ENCODE measurements around the gene SORCS2. TPM values are rescaled to one million over a fixed set of nuclear protein-coding genes. Genes with fewer than 3 reads are reported as not detected.

SORCS2 gene
- total RNA-seq, 2 donors from 2014 or later = 0.54 to 0.74 TPM

DNA sequence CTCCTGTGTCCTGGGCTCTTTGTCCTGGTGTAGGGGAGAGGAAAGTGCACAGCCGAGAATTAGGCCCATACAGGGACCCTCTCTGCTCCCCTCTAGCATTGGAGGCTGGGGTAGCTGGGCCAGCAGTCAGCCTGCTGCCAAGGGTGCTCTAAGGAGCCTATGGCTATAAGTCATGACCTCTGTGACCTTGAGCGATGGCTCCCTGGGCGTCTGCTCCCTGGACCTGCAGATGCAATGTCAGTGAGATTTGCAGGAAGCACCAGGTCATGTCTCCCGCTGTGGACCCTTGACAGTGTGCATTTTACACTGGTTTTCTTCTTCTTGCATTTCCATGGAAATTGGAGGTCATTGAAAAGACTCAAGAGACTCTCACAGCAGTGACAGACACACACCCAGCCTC lies 476.5 kb downstream of the SORCS2 start:
- Histone ChIP-seq H3K9me3 (no peaks in the 10 kb centered on the region), H3K4me1 (no peaks in the 10 kb centered on the region), H3K9ac (ENCODE audit: low read depth in 2 of 2, low read length in 2 of 2) (no peak overlapping the region), H3K36me3 (no peaks in the 10 kb centered on the region), H3K4me3 (no peak overlapping the region), H3K27me3 (no peaks in the 10 kb centered on the region), H3K27ac (no peak overlapping the region)
- DNase-seq = no peak
- intact Hi-C loops (cut with DNase I) = no loop called here
- TF ChIP-seq CTCF (IDR thresholded peaks at IDR 0.05) = no peak

GRCh38 chr4:7672601-7673000 lies 480.3 kb downstream of the SORCS2 start:
- Histone ChIP-seq H3K27ac (no peak overlapping the region), H3K36me3 (no peaks in the 10 kb centered on the region), H3K4me1 (no peaks in the 10 kb centered on the region), H3K9me3 (no peaks in the 10 kb centered on the region), H3K9ac (ENCODE audit: low read depth in 2 of 2, low read length in 2 of 2) (no peak overlapping the region), H3K27me3 (no peaks in the 10 kb centered on the region), H3K4me3 (no peak overlapping the region)
- intact Hi-C loops (cut with DNase I) = no loop called here
- no peak for TF ChIP-seq CTCF (IDR thresholded peaks at IDR 0.05)
- no peak for DNase-seq

- no peak overlapping the region for H3K27ac ChIP-seq
- H3K9ac ChIP-seq (ENCODE audit: low read depth in 2 of 2, low read length in 2 of 2) = no peak overlapping the region
Observed at GRCh38 chr4:7673121-7673520, 480.8 kb downstream of the SORCS2 start.

DNA sequence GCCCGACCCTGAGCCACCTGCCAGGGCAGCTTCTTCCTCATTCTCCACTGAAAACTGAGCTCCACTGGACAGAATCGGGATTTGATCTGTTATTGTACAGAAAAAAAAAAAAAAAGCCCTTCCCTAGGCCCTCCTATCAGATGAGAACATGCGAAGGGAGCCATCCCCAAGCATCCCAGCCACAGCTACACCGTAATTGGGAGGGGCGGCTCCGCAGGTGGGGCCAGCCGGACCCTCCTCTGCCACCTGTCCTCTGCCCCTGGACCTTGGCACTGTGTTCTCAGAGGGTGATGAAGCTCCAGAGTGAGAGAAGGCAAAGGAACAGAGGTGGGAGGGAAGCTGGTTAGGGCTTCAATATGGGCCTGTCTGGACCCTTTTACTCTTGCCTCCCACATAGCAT lies 482.4 kb downstream of the SORCS2 start:
- Histone ChIP-seq H3K27me3 (no peaks in the 10 kb centered on the region), H3K36me3 (no peaks in the 10 kb centered on the region), H3K4me3 (no peak overlapping the region), H3K4me1 (no peaks in the 10 kb centered on the region), H3K9ac (ENCODE audit: low read depth in 2 of 2, low read length in 2 of 2) (no peak overlapping the region), H3K27ac (no peak overlapping the region), H3K9me3 (no peaks in the 10 kb centered on the region)
- DNase-seq = no peak
- intact Hi-C loops (cut with DNase I) = no loop called here
- TF ChIP-seq CTCF (IDR thresholded peaks at IDR 0.05) = no peak

More at GRCh38 chr4:7673121-7673520, 480.8 kb downstream of the SORCS2 start:
- Histone ChIP-seq H3K9me3 (no peaks in the 10 kb centered on the region), H3K36me3 (no peaks in the 10 kb centered on the region), H3K4me3 (no peak overlapping the region), H3K27me3 (no peaks in the 10 kb centered on the region), H3K4me1 (no peaks in the 10 kb centered on the region)
- no peak for DNase-seq
- no peak for TF ChIP-seq CTCF (IDR thresholded peaks at IDR 0.05)
- intact Hi-C loops (cut with DNase I) = no loop called here

DNA sequence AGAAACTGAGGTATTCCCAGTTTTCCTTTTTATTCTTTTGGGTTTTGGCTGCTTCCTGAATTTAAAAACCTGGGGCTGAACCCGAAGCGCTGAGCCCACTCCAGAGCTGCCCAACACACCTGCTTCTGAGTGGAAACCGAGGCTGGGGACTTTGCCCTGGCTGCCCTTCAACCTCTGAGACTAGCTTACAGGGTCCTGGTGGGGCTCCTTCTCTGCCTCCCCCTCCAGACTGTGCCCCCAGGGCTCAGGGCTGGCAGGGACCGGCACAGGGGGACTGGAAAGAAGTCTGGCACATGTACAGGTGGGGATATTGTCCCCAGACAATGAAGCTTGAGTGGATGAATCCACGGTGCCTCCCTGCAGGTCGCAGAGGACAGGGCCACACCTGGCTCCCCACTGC lies 482.8 kb downstream of the SORCS2 start:
- DNase-seq = no peak
- Histone ChIP-seq H3K4me3 (no peak overlapping the region), H3K27ac (no peak overlapping the region), H3K27me3 (no peaks in the 10 kb centered on the region), H3K36me3 (no peaks in the 10 kb centered on the region), H3K4me1 (no peaks in the 10 kb centered on the region), H3K9ac (ENCODE audit: low read depth in 2 of 2, low read length in 2 of 2) (no peak overlapping the region), H3K9me3 (no peaks in the 10 kb centered on the region)
- intact Hi-C loops (cut with DNase I) = no loop called here
- no peak for TF ChIP-seq CTCF (IDR thresholded peaks at IDR 0.05)
